Hippocampal formation (tissue), 2 donors: ENCODE results near the gene FAM120B.

Experiments used
- DNase-seq, 2 donors: peaks; one replicate each; lab custom pipeline; 2025; lab: John Stamatoyannopoulos, UW

FAM120B gene

DNA sequence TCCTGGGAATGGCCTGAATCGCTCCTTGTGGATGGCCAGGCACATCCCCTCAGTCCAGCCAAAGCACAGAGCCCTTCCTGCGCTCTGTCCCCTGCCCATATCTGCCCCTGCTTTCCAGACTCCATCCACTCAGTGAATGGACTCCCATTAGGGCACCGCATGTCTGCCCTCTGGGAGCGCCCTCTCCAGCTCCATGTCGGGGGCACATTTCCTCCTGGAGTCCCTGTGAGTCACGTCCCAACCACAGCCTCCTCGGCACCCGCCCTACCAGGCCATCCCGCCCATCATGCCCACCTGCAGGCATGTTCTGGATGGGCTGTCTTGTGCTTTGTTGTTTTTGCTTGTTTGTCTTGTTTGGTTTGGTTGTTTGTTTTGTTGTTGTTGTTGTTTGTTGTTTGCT lies 149.8 kb downstream of the FAM120B start:
- DNase-seq, result no peak
